Neutrophil (primary cell): ENCODE results near the gene GPX5.
"Not testable (repeated sequence)": the region's sequence is repeated elsewhere in the genome, so short reads cannot be mapped to it uniquely, and the experiment has no call there.

Experiments
- H3K27ac ChIP-seq: fragments of 200-600 bp; sonication (generic); 2 replicates; pipeline ENCODE4 v1.5.1; 2016; ENCODE audit warnings: mild to moderate bottlenecking, moderate library complexity
- H3K27me3 ChIP-seq: fragments of 200-600 bp; sonication (generic); 2 replicates; pipeline ENCODE4 v1.6.0; 2016; ENCODE audit warnings: mild to moderate bottlenecking
- H3K36me3 ChIP-seq: fragments of 200-600 bp; sonication (generic); 2 replicates; pipeline ENCODE4 v1.5.1; 2017
- H3K4me1 ChIP-seq, 2 experiments: fragments of 200-600 bp in 1 of 2; sonication (generic) in 1 of 2; 1 replicate in 1 of 2; 2 replicates in 1 of 2; pipeline versions ENCODE4 v1.5.1 to v1.6.1; 2013 to 2016; ENCODE audit warnings: low read depth in 1 of 2, low read length in 1 of 2, mild to moderate bottlenecking in 1 of 2, moderate library complexity in 1 of 2; ENCODE audit not compliant: control insufficient read depth in 1 of 2, insufficient read depth in 1 of 2
- H3K4me3 ChIP-seq, 2 experiments: fragments of 200-600 bp in 1 of 2; sonication (generic) in 1 of 2; 1 replicate in 1 of 2; 2 replicates in 1 of 2; pipeline ENCODE4 v1.5.1; 2013 to 2016; ENCODE audit warnings: low read depth in 1 of 2, low read length in 1 of 2, mild to moderate bottlenecking in 1 of 2, moderate library complexity in 1 of 2
- H3K9me3 ChIP-seq: fragments of 200-600 bp; sonication (generic); 2 replicates; pipeline ENCODE4 v1.5.1; 2016
- TF ChIP-seq, protein P1 (sequence below): fragments of 200-600 bp; sonication (generic); IDR thresholded peaks from 2 replicates; pipeline ENCODE4 v1.5.1; 2016; ENCODE audit warnings: antibody characterized with exemption

The GPX5 gene

DNA sequence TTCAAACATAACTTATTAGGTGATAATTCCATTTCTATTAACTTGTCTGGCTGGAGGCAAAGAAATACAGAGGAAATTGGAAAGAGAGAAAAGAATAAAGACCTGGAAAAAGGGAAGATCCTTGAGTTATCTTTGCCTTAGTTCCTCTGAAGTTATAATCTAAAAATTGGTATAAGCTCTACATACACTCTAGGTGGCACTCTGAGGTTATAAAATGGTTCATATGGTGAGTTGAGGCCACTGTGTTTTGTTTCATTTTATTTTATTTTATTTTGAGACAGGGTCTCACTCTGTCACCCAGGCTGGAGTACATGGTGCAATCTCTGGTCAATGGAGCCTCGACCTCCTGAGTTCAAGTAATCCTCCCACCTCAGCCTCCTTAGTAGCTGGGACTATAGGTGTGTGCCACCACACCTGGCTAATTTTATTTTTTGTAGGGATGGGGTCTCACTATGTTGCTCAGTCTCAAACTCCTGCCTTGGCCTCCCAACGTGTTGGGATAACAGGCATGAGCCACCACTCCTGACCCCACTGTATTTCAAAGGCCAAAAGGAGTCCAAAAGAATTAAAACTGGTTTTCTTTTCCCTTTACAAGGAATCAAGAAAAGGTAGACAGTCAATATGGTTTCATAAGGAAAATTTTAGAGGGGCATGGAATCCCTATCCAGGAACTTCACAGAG, 29.4 kb upstream of the GPX5 start:
- TF ChIP-seq, protein P1, sequence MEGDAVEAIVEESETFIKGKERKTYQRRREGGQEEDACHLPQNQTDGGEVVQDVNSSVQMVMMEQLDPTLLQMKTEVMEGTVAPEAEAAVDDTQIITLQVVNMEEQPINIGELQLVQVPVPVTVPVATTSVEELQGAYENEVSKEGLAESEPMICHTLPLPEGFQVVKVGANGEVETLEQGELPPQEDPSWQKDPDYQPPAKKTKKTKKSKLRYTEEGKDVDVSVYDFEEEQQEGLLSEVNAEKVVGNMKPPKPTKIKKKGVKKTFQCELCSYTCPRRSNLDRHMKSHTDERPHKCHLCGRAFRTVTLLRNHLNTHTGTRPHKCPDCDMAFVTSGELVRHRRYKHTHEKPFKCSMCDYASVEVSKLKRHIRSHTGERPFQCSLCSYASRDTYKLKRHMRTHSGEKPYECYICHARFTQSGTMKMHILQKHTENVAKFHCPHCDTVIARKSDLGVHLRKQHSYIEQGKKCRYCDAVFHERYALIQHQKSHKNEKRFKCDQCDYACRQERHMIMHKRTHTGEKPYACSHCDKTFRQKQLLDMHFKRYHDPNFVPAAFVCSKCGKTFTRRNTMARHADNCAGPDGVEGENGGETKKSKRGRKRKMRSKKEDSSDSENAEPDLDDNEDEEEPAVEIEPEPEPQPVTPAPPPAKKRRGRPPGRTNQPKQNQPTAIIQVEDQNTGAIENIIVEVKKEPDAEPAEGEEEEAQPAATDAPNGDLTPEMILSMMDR: no peak
- no peaks in the 10 kb centered on the region for H3K9me3 ChIP-seq
- no peaks in the 10 kb centered on the region for H3K36me3 ChIP-seq
- no peak overlapping the region for H3K4me3 ChIP-seq
- H3K4me1 ChIP-seq: no peaks in the 10 kb centered on the region
- H3K27me3 ChIP-seq: peaks cover 50% of the 10 kb centered on the region
- H3K27ac ChIP-seq: no peak overlapping the region

- no peaks in the 10 kb centered on the region for H3K9me3 ChIP-seq
- H3K27ac ChIP-seq: no peak overlapping the region
- peaks cover 40% of the 10 kb centered on the region for H3K27me3 ChIP-seq
- H3K4me1 ChIP-seq: no peaks in the 10 kb centered on the region
- no peak overlapping the region for H3K4me3 ChIP-seq
- TF ChIP-seq, protein P1: no peak
- no peaks in the 10 kb centered on the region for H3K36me3 ChIP-seq
Observed at GRCh38 chr6:28497306-28497705, 28.4 kb upstream of the GPX5 start.

- TF ChIP-seq, protein P1: no peak
- no peaks in the 10 kb centered on the region for H3K36me3 ChIP-seq
- H3K27me3 ChIP-seq: peaks cover 34% of the 10 kb centered on the region
- H3K4me3 ChIP-seq: no peak overlapping the region
- H3K4me1 ChIP-seq: no peaks in the 10 kb centered on the region
- no peak overlapping the region for H3K27ac ChIP-seq
- no peaks in the 10 kb centered on the region for H3K9me3 ChIP-seq
Observed at GRCh38 chr6:28497893-28498292, 27.8 kb upstream of the GPX5 start.

DNA sequence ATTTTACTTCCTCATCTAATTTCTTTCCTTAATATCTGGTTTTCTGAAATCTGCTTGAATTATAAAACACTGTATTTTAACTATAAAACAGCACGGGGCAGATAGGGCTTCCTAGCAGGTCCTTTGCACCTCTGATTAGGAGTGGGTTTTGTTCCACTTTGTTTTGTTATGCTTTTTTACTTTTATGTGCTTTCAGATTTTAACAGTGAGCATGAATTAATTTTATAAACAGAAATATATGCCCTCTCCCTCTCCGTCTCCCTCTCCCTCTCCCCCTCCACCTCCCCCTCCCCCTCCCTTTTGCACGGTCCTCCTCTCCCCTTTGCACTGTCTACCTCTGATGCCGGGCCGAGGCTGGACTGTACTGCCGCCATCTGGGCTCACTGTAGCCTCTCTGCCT, 24.4 kb upstream of the GPX5 start:
- no peaks in the 10 kb centered on the region for H3K36me3 ChIP-seq
- H3K9me3 ChIP-seq: no peaks in the 10 kb centered on the region
- H3K27me3 ChIP-seq: peaks cover 18% of the 10 kb centered on the region
- TF ChIP-seq, protein P1: no peak
- H3K4me3 ChIP-seq: no peak overlapping the region
- no peaks in the 10 kb centered on the region for H3K4me1 ChIP-seq
- H3K27ac ChIP-seq: no peak overlapping the region

- H3K4me1 ChIP-seq, H3K36me3 ChIP-seq, H3K27ac ChIP-seq, H3K4me3 ChIP-seq, H3K9me3 ChIP-seq: not testable (repeated sequence)
- H3K27me3 ChIP-seq: peaks cover 18% of the 10 kb centered on the region
Observed at GRCh38 chr6:28502136-28502535, 23.5 kb upstream of the GPX5 start.

DNA sequence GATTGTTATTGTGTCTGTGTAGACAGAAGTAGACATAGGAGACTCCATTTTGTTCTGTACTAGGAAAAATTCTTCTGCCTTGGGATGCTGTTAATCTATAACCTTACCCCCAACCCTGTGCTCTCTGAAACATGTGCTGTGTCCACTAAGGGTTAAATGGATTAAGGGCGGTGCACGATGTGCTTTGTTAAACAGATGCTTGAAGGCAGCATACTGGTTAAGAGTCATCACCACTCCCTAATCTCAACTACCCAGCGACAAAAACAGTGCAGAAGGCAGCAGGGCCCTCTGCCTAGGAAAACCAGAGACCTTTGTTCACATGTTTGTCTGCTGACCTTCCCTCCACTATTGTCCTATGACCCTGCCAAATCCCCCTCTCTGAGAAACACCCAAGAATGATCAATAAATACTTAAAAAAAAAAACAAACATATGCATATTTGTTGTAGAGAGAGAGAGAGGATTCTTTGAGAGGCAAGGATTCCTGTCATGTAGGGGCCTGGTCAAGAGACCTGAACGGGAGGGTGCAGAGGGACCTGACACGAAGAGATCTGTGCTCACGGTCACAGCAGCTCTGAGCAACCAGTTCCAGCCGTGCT, 22.9 kb upstream of the GPX5 start:
- H3K27me3 ChIP-seq: peaks cover 11% of the 10 kb centered on the region
- not testable (repeated sequence) for H3K4me3 ChIP-seq

More for the DNA sequence above, 22.9 kb upstream of the GPX5 start:
- not testable (repeated sequence) for H3K27ac ChIP-seq, H3K36me3 ChIP-seq, H3K9me3 ChIP-seq, H3K4me1 ChIP-seq
